ENCODE measurements around the gene CEP41. TPM values are rescaled to one million over a fixed set of nuclear protein-coding genes. Genes with fewer than 3 reads are reported as not detected.

CEP41 gene
- total and polyA plus RNA-seq, 10 of the 15 experiments (the other 5 are each of a cell fraction or from before 2014, with no cell fraction given): 11.4 to 43.0 (median 24.7) TPM

- TF ChIP-seq ATF2 (IDR thresholded peaks at IDR 0.05; ENCODE audit: low read length) (peak; percentile 67), SMARCA5 (IDR thresholded peaks at IDR 0.05) (no peak), CEBPB (IDR thresholded peaks at IDR 0.05; ENCODE audit: borderline replicate concordance in 1 of 2, low read depth in 2 of 2, low read length in 2 of 2) (no peak), NBN (IDR thresholded peaks at IDR 0.05) (0 out of 2 replicates have a peak, but pooled peaks have one; percentile 19), JUNB (IDR thresholded peaks at IDR 0.05) (peak; percentile 47), EP300 (IDR thresholded peaks at IDR 0.05; ENCODE audit: borderline replicate concordance in 1 of 2, control insufficient read depth in 1 of 2, low read depth in 2 of 2, low read length in 2 of 2) (no peak), YY1 (IDR thresholded peaks at IDR 0.05; ENCODE audit: low read depth, low read length) (peak; percentile 19; the same call in 1 of the 2 replicates), CBFB (IDR thresholded peaks at IDR 0.05; ENCODE audit: low read depth) (peak; percentile 88), MEF2A (IDR thresholded peaks at IDR 0.05; ENCODE audit: insufficient read depth, low read depth, low read length) (peak; percentile 77), TCF3 (IDR thresholded peaks at IDR 0.05; ENCODE audit: borderline replicate concordance, insufficient read depth, low read depth, low read length) (no peak), CHD1 (IDR thresholded peaks at IDR 0.05; ENCODE audit: low read depth, low read length) (no peak), BACH1 (IDR thresholded peaks at IDR 0.05; ENCODE audit: borderline replicate concordance) (no peak)
- TF ChIP-seq, protein P1, sequence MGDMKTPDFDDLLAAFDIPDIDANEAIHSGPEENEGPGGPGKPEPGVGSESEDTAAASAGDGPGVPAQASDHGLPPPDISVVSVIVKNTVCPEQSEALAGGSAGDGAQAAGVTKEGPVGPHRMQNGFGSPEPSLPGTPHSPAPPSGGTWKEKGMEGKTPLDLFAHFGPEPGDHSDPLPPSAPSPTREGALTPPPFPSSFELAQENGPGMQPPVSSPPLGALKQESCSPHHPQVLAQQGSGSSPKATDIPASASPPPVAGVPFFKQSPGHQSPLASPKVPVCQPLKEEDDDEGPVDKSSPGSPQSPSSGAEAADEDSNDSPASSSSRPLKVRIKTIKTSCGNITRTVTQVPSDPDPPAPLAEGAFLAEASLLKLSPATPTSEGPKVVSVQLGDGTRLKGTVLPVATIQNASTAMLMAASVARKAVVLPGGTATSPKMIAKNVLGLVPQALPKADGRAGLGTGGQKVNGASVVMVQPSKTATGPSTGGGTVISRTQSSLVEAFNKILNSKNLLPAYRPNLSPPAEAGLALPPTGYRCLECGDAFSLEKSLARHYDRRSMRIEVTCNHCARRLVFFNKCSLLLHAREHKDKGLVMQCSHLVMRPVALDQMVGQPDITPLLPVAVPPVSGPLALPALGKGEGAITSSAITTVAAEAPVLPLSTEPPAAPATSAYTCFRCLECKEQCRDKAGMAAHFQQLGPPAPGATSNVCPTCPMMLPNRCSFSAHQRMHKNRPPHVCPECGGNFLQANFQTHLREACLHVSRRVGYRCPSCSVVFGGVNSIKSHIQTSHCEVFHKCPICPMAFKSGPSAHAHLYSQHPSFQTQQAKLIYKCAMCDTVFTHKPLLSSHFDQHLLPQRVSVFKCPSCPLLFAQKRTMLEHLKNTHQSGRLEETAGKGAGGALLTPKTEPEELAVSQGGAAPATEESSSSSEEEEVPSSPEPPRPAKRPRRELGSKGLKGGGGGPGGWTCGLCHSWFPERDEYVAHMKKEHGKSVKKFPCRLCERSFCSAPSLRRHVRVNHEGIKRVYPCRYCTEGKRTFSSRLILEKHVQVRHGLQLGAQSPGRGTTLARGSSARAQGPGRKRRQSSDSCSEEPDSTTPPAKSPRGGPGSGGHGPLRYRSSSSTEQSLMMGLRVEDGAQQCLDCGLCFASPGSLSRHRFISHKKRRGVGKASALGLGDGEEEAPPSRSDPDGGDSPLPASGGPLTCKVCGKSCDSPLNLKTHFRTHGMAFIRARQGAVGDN (IDR thresholded peaks at IDR 0.05): no peak
- TF ChIP-seq, protein P2, sequence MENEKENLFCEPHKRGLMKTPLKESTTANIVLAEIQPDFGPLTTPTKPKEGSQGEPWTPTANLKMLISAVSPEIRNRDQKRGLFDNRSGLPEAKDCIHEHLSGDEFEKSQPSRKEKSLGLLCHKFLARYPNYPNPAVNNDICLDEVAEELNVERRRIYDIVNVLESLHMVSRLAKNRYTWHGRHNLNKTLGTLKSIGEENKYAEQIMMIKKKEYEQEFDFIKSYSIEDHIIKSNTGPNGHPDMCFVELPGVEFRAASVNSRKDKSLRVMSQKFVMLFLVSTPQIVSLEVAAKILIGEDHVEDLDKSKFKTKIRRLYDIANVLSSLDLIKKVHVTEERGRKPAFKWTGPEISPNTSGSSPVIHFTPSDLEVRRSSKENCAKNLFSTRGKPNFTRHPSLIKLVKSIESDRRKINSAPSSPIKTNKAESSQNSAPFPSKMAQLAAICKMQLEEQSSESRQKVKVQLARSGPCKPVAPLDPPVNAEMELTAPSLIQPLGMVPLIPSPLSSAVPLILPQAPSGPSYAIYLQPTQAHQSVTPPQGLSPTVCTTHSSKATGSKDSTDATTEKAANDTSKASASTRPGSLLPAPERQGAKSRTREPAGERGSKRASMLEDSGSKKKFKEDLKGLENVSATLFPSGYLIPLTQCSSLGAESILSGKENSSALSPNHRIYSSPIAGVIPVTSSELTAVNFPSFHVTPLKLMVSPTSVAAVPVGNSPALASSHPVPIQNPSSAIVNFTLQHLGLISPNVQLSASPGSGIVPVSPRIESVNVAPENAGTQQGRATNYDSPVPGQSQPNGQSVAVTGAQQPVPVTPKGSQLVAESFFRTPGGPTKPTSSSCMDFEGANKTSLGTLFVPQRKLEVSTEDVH (IDR thresholded peaks at IDR 0.05; ENCODE audit: low read depth, partially characterized antibody): no peak
- TF ChIP-seq, protein P3, sequence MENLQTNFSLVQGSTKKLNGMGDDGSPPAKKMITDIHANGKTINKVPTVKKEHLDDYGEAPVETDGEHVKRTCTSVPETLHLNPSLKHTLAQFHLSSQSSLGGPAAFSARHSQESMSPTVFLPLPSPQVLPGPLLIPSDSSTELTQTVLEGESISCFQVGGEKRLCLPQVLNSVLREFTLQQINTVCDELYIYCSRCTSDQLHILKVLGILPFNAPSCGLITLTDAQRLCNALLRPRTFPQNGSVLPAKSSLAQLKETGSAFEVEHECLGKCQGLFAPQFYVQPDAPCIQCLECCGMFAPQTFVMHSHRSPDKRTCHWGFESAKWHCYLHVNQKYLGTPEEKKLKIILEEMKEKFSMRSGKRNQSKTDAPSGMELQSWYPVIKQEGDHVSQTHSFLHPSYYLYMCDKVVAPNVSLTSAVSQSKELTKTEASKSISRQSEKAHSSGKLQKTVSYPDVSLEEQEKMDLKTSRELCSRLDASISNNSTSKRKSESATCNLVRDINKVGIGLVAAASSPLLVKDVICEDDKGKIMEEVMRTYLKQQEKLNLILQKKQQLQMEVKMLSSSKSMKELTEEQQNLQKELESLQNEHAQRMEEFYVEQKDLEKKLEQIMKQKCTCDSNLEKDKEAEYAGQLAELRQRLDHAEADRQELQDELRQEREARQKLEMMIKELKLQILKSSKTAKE (IDR thresholded peaks at IDR 0.05; ENCODE audit: low read depth, poor library complexity, severe bottlenecking): no peak
Measured at GRCh38 chr7:130350945-130351790, 89.6 kb downstream of the CEP41 start (continued).

Data from GM12878 (cell line).